ENCODE measurements around the gene ZNF112.

ZNF112 gene

GRCh38 chr19:44303320-44303719 lies 53.2 kb downstream of the ZNF112 start:
- DNase-seq (ENCODE audit: low spot score) = no peak
- no peak for TF ChIP-seq CTCF (IDR thresholded peaks at IDR 0.05; ENCODE audit: borderline replicate concordance, control extremely low read depth, extremely low read depth, insufficient read depth, missing control alignments)
- in situ Hi-C loops (cut with MboI; ENCODE audit: low sequenced_read_pairs, unreplicated experiment) = no loop called here

DNA sequence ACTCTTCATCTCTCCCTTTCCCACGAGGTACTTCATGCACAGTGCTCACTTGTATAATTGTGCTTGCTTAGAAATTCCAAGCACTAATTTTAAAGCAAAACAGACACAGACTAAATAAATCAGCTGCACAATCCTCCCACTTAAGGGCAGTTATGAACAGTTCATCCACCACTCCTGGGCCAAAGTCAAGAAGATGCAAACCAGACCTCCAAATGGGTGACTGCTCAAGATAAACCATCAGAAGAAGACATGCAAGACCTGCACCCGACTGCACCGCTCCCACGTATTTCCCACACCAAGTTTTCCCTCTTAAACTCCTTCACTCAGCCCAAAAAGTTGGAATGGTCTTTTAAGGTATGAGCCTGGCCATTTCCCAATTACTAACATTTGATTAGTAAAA lies 71.5 kb downstream of the ZNF112 start:
- TF ChIP-seq CTCF (IDR thresholded peaks at IDR 0.05; ENCODE audit: borderline replicate concordance, control extremely low read depth, extremely low read depth, insufficient read depth, missing control alignments) = no peak
- no peak for DNase-seq (ENCODE audit: low spot score)
- in situ Hi-C loops (cut with MboI; ENCODE audit: low sequenced_read_pairs, unreplicated experiment) = no loop called here

DNA sequence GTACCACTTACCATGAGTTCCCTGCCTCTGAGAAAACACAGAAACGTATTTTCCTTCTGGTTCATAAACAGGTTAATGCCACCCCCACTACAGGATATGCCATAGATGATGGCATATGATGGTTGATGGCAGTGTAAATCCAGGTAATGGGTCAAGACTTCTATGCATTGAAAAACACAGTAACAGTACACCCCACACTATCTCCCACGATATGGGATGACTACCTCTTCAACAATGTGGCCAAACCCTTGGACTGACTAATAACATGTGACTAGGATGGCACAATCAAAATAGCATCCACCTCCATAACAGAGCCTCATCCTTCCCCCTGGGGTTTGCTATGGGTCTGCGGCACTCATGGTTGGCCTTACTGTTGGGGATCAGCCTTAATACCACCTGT lies 73.6 kb downstream of the ZNF112 start:
- TF ChIP-seq CTCF (IDR thresholded peaks at IDR 0.05; ENCODE audit: borderline replicate concordance, control extremely low read depth, extremely low read depth, insufficient read depth, missing control alignments) = no peak
- no peak for DNase-seq (ENCODE audit: low spot score)
- in situ Hi-C loops (cut with MboI; ENCODE audit: low sequenced_read_pairs, unreplicated experiment) = no loop called here

DNA sequence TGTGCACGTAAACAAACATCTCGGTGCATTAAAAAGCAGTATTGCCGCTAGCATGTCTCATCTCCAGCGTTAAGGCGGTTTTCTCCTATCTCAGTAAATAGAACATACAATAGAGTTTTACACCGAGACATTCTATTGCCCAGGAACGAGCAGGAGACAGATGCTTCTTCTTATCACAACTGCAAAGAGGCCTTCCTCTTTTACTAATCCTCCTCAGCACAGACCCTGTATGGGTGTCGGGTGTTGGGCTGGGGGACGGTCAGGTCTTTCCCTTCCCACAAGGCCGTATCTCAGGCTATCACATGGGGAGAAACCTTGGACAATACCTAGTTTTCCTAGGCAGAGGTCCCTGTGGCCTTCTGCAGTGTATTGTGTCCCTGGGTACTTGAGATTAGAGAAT lies 75.6 kb downstream of the ZNF112 start:
- DNase-seq (ENCODE audit: low spot score) = no peak
- in situ Hi-C loops (cut with MboI; ENCODE audit: low sequenced_read_pairs, unreplicated experiment) = no loop called here
- no peak for TF ChIP-seq CTCF (IDR thresholded peaks at IDR 0.05; ENCODE audit: borderline replicate concordance, control extremely low read depth, extremely low read depth, insufficient read depth, missing control alignments)

DNA sequence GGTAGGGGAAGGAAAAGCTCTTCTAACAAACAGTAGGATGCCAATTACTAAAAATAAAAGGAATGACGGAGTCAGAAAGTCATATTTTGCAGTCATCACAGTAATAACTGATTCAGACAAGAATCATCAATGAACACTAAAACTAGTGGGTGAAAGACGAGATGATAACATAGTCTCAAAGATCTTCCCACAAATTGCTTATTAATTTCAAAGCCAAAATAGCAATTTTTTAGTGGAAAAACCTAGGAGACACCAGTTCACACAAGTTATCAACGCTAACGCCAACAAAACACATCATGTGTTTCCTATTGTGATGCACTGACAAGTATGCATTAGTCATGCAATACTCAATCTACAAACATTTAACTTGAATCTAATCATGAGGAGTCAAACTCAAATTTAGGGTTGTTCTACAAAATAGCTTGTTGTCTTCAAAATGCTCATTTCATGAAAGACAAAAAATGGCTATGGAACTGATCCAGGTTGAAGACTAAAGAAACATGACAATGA lies 78.2 kb downstream of the ZNF112 start:
- TF ChIP-seq CTCF (IDR thresholded peaks at IDR 0.05; ENCODE audit: borderline replicate concordance, control extremely low read depth, extremely low read depth, insufficient read depth, missing control alignments) = no peak
- in situ Hi-C loops (cut with MboI; ENCODE audit: low sequenced_read_pairs, unreplicated experiment) = no loop called here
- DNase-seq (ENCODE audit: low spot score) = no peak

- in situ Hi-C loops (cut with MboI; ENCODE audit: low sequenced_read_pairs, unreplicated experiment) = no loop called here
- no peak for DNase-seq (ENCODE audit: low spot score)
- no peak for TF ChIP-seq CTCF (IDR thresholded peaks at IDR 0.05; ENCODE audit: borderline replicate concordance, control extremely low read depth, extremely low read depth, insufficient read depth, missing control alignments)
Observed at GRCh38 chr19:44277331-44277730, 79.1 kb downstream of the ZNF112 start.

All from GM13976 (cell line).